ENCODE data around the gene UST.
A peak's percentile ranks its signal among the peaks of the same experiment; 100 is the strongest.

UST gene

GRCh38 chr6:149041953-149042352 is 295.1 kb downstream of the UST start:
- no peak for DNase-seq (ENCODE audit: low read depth)

- no peak for DNase-seq (ENCODE audit: low read depth)
Observed at GRCh38 chr6:149043476-149044130, 296.8 kb downstream of the UST start.

GRCh38 chr6:149044528-149044927 is 297.7 kb downstream of the UST start:
- no peak for DNase-seq (ENCODE audit: low read depth)

GRCh38 chr6:149045404-149045803 is 298.6 kb downstream of the UST start:
- no peak for DNase-seq (ENCODE audit: low read depth)

- no peak for DNase-seq (ENCODE audit: low read depth)
Observed at GRCh38 chr6:149046164-149046821, 299.5 kb downstream of the UST start.

GRCh38 chr6:149046822-149047246 is 300.0 kb downstream of the UST start:
- DNase-seq (ENCODE audit: low read depth) = no peak

GRCh38 chr6:149049230-149049629 is 302.4 kb downstream of the UST start:
- DNase-seq (ENCODE audit: low read depth) = no peak

GRCh38 chr6:149050160-149050559 is 303.3 kb downstream of the UST start:
- DNase-seq (ENCODE audit: low read depth) = no peak

GRCh38 chr6:149052350-149053106 is 305.7 kb downstream of the UST start:
- no peak for DNase-seq (ENCODE audit: low read depth)

- no peak for DNase-seq (ENCODE audit: low read depth)
Observed at GRCh38 chr6:149053848-149054558, 307.2 kb downstream of the UST start.

- no peak for DNase-seq (ENCODE audit: low read depth)
Observed at GRCh38 chr6:149054559-149055194, 307.8 kb downstream of the UST start.

- DNase-seq (ENCODE audit: low read depth) = no peak
Observed at GRCh38 chr6:149055195-149055899, 308.5 kb downstream of the UST start.

GRCh38 chr6:149056777-149057463 is 310.1 kb downstream of the UST start:
- no peak for DNase-seq (ENCODE audit: low read depth)

- no peak for DNase-seq (ENCODE audit: low read depth)
Observed at GRCh38 chr6:149057464-149057840, 310.6 kb downstream of the UST start.

GRCh38 chr6:149059557-149059956 is 312.7 kb downstream of the UST start:
- DNase-seq (ENCODE audit: low read depth) = no peak

GRCh38 chr6:149060300-149060984 is 313.6 kb downstream of the UST start:
- peak; percentile 18 for DNase-seq (ENCODE audit: low read depth)

GRCh38 chr6:149060985-149061760 is 314.3 kb downstream of the UST start:
- DNase-seq (ENCODE audit: low read depth) = no peak

GRCh38 chr6:149061930-149062329 is 315.1 kb downstream of the UST start:
- no peak for DNase-seq (ENCODE audit: low read depth)

GRCh38 chr6:149062653-149063348 is 316.0 kb downstream of the UST start:
- DNase-seq (ENCODE audit: low read depth) = no peak

Measured in stimulated activated CD8-positive, alpha-beta memory T cell treated with anti-CD3 and anti-CD28 coated beads, Interleukin-15, amount 100 ng/mL, for 1 hour (primary cell).